Esophagus squamous epithelium (tissue), 4 donors: ENCODE results near the gene CFAP74.

Source experiments
- POLR2A ChIP-seq, 4 donors: fragments of 450-650 bp; IDR thresholded peaks; one replicate each; pipeline ENCODE4 v1.6.1; 2017; ENCODE audit warnings: antibody characterized with exemption in 4 of 4, mild to moderate bottlenecking in 4 of 4, moderate library complexity in 3 of 4
- TF ChIP-seq, protein P1 (sequence below), 6 experiments: fragments of 450-650 bp in 4 of 6; fragments of 200-600 bp in 2 of 6; sonication (generic) in 2 of 6; IDR thresholded peaks; one replicate each; pipeline ENCODE4 v1.5.1; 2016 to 2019; ENCODE audit warnings: antibody characterized with exemption in 6 of 6, mild to moderate bottlenecking in 4 of 6, moderate library complexity in 4 of 6

DNA sequence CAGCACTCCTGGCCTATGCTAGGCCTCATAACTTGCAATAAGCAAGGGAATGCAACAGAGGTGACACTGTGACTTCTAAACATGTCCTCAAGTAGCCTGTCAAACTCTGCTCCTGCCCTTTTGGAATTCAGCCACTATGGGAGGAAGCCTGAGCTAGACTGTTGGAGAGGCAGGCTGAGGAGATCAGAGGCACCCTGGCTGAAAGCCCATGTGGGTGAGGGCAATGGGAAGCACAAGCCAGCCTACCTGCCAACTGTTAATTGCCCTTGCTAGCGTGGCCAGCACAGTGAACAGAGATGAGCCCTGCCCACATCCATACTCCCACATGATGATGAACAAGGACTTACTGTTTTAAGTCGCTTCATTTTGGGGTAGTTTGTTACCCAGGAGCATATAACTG lies 130.4 kb downstream of the CFAP74 start:
- TF ChIP-seq, protein P1, sequence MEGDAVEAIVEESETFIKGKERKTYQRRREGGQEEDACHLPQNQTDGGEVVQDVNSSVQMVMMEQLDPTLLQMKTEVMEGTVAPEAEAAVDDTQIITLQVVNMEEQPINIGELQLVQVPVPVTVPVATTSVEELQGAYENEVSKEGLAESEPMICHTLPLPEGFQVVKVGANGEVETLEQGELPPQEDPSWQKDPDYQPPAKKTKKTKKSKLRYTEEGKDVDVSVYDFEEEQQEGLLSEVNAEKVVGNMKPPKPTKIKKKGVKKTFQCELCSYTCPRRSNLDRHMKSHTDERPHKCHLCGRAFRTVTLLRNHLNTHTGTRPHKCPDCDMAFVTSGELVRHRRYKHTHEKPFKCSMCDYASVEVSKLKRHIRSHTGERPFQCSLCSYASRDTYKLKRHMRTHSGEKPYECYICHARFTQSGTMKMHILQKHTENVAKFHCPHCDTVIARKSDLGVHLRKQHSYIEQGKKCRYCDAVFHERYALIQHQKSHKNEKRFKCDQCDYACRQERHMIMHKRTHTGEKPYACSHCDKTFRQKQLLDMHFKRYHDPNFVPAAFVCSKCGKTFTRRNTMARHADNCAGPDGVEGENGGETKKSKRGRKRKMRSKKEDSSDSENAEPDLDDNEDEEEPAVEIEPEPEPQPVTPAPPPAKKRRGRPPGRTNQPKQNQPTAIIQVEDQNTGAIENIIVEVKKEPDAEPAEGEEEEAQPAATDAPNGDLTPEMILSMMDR (IDR thresholded peaks at IDR 0.05) = no peak
- TF ChIP-seq POLR2A (IDR thresholded peaks at IDR 0.05) = no peak
